AG04450 (cell line): ENCODE results near the gene ACAD11. TPM values are rescaled to one million over a fixed set of nuclear protein-coding genes. Genes with fewer than 3 reads are reported as not detected.

ENCODE experiments used
- CTCF ChIA-PET: fragments of 300-600, 350-600 bp; formaldehyde crosslinking; extraction: SDS; loops from one replicate; lab custom pipeline; 2022; ENCODE audit warnings: antibody characterized with exemption, inconsistent platforms; lab: Charles Lee
- POLR2A ChIA-PET: fragments of 350-600 bp; formaldehyde crosslinking; extraction: SDS; loops from one replicate; lab custom pipeline; 2021; ENCODE audit warnings: antibody characterized with exemption, inconsistent platforms; lab: Yijun Ruan, JAX
- DNase-seq: peaks from one replicate; pipeline ENCODE4 v3.0.0-alpha.2; 2011; ENCODE audit warnings: low read depth, low spot score
- H3K27ac ChIP-seq: one replicate; pipeline ENCODE4 v1.5.1; 2012; ENCODE audit warnings: low read depth, low read length, control low read depth
- H3K27me3 ChIP-seq: one replicate; pipeline ENCODE4 v1.6.0; 2012; ENCODE audit warnings: low read length; ENCODE audit not compliant: control insufficient read depth, insufficient read depth
- H3K4me3 ChIP-seq: 2 replicates; pipeline ENCODE4 v1.5.1; 2011; ENCODE audit warnings: mild to moderate bottlenecking, low read depth, low read length, control low read depth
- H3K9me3 ChIP-seq: 2 replicates; pipeline ENCODE4 v1.5.1; 2012; ENCODE audit warnings: low read length; ENCODE audit not compliant: control insufficient read depth, insufficient read depth
- polyA minus RNA-seq: library from RNA; depleted of rRNA, polyadenylated mRNA; stranded (reverse); fragments of >200 nt; gene quantifications from 2 replicates; pipeline ENCODE4 v1.2.3, GENCODE V29; 2011; rRNA and poly(A)+ RNA removed
- polyA plus RNA-seq: library from polyadenylated mRNA; depleted of rRNA; stranded (reverse); fragments of >200 nt; gene quantifications from 2 replicates; pipeline ENCODE4 v1.2.3, GENCODE V29; 2011; rRNA removed
- TF ChIP-seq, protein P1 (sequence below): IDR thresholded peaks from 2 replicates; pipeline ENCODE4 v1.5.1; 2011; ENCODE audit warnings: low read depth, low read length, control low read depth, inconsistent platforms

ACAD11 gene, protein sequence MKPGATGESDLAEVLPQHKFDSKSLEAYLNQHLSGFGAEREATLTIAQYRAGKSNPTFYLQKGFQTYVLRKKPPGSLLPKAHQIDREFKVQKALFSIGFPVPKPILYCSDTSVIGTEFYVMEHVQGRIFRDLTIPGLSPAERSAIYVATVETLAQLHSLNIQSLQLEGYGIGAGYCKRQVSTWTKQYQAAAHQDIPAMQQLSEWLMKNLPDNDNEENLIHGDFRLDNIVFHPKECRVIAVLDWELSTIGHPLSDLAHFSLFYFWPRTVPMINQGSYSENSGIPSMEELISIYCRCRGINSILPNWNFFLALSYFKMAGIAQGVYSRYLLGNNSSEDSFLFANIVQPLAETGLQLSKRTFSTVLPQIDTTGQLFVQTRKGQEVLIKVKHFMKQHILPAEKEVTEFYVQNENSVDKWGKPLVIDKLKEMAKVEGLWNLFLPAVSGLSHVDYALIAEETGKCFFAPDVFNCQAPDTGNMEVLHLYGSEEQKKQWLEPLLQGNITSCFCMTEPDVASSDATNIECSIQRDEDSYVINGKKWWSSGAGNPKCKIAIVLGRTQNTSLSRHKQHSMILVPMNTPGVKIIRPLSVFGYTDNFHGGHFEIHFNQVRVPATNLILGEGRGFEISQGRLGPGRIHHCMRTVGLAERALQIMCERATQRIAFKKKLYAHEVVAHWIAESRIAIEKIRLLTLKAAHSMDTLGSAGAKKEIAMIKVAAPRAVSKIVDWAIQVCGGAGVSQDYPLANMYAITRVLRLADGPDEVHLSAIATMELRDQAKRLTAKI
- 21.9 and 23.3 TPM in 2 replicates for polyA plus RNA-seq
- polyA minus RNA-seq, result 16.0 and 19.4 TPM in 2 replicates

DNA sequence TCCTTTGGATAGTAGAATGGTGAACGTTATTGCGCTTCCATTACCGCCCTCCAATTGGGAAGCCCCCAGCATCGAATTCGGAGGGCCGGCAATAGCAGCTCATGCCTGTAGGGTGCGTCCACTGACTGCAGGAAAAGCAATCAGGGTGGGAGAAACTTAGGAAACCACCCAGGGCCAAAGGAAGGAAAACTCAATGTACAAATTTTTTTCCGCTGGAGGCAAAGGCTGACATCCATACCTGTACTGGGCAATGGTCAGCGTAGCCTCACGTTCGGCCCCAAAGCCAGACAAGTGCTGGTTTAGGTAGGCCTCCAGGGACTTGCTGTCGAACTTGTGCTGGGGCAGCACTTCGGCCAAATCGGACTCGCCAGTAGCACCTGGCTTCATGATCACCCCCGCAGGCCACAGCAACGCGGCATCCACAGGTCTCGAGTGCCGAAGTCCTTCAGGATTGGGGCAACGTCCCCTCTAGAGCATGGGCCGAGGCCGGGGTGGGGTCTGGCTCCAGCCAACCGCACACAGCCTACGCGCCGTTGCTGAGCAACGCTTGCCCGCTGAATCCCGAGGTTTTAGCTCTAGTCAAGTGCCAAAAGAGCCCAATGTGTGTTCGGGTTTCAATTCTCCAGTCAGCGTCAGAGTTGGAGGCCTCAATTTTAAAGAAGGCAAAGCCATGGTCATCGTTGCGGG lies at the start of gene ACAD11:
ACAD11 (minus strand) TSS at position 445 of the 687 bp plus-strand sequence; CDS start at position 387, 58 bp downstream.
- peak within 1 kb of the TSS; percentile 84 for H3K27ac ChIP-seq
- H3K4me3 ChIP-seq, result peak within 1 kb of the TSS; percentile 76
- H3K27me3 ChIP-seq, result no peaks in the 10 kb centered on the region
- ChIA-PET CTCF (interaction anchor here (0.7 to 9.2 kb wide), 10 partner anchors 12 to 170 kb away, joined by 3 to 65 read pairs (median 4); no protein-coding TSS in a partner anchor), POLR2A (no interaction called here)
- TF ChIP-seq, protein P1, sequence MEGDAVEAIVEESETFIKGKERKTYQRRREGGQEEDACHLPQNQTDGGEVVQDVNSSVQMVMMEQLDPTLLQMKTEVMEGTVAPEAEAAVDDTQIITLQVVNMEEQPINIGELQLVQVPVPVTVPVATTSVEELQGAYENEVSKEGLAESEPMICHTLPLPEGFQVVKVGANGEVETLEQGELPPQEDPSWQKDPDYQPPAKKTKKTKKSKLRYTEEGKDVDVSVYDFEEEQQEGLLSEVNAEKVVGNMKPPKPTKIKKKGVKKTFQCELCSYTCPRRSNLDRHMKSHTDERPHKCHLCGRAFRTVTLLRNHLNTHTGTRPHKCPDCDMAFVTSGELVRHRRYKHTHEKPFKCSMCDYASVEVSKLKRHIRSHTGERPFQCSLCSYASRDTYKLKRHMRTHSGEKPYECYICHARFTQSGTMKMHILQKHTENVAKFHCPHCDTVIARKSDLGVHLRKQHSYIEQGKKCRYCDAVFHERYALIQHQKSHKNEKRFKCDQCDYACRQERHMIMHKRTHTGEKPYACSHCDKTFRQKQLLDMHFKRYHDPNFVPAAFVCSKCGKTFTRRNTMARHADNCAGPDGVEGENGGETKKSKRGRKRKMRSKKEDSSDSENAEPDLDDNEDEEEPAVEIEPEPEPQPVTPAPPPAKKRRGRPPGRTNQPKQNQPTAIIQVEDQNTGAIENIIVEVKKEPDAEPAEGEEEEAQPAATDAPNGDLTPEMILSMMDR, result peak; percentile 76
- DNase-seq, result peak; percentile 15
- H3K9me3 ChIP-seq, result no peaks in the 10 kb centered on the region; the same call in 1 of the 2 replicates

DNA sequence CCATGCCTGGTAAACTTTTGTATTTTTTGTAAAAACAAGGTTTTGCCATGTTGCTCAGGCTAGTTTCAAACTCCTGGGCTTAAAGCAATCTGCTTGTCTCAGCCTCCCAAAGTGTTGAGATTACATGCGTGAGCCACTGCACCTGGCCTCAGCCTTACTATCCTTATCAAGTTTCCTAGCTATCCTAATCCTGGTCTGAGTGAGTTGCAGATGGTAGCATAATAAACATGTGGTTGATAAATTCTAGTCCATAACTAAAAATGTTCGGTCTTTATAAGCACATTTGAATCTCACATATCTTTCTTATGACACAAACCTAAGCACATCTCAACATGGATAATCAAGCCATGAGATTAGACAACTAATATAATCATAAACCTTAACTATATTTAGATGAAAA lies 44.1 kb upstream of the ACAD11 start:
- Histone ChIP-seq H3K27me3 (no peaks in the 10 kb centered on the region), H3K27ac (no peak overlapping the region), H3K9me3 (no peaks in the 10 kb centered on the region), H3K4me3 (no peak overlapping the region)
- DNase-seq, result peak; percentile 24
- TF ChIP-seq, protein P1, result no peak
- POLR2A ChIA-PET, result no interaction called here
- CTCF ChIA-PET, result no interaction called here

DNA sequence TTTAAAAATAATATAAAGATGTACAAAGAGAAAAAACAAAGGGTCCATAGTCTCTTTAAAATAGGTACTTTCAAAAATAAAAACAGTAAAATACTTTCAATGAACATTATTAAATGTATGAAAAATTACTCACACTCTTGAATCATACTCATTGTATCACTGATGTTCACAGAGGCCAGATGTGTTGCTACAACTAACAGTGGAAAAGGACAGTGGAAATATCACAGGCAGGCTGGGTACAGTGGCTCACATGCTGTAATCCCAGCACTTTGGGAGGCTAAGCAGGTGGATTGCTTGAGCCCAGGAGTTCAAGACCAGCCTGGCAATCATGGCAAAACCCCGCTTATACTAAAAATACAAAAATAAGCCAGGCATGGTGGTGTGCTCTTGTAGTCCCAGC lies 35.8 kb upstream of the ACAD11 start:
- H3K27ac ChIP-seq, result no peak overlapping the region
- ChIA-PET POLR2A (no interaction called here), CTCF (no interaction called here)
- no peak overlapping the region for H3K4me3 ChIP-seq
- no peak for DNase-seq
- no peaks in the 10 kb centered on the region for H3K9me3 ChIP-seq
- TF ChIP-seq, protein P1, result no peak
- no peaks in the 10 kb centered on the region for H3K27me3 ChIP-seq

DNA sequence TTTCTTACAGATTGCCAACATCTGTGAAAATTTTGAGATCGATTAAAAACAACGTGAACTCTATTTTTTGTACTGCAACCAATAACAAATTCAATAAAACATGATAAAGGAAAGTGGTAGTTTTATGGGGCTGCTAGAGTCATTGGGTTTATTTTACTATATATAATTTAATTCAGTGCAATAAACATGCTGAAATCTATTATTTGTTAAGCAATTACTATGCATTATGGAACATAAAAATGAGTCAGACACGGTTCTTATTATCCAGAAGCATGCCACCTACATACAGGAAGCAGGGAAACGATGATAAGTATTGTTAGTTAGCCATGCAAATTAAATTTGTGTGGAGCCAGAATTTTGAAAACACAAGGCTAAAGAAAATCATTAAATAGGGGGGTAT lies 35.4 kb upstream of the ACAD11 start:
- ChIA-PET CTCF (no interaction called here), POLR2A (no interaction called here)
- Histone ChIP-seq H3K4me3 (no peak overlapping the region), H3K27ac (no peak overlapping the region), H3K9me3 (no peaks in the 10 kb centered on the region), H3K27me3 (no peaks in the 10 kb centered on the region)
- DNase-seq, result no peak
- TF ChIP-seq, protein P1, result no peak
